HepG2 (cell line): ENCODE data around the gene SOX9. TPM values are rescaled to one million over a fixed set of nuclear protein-coding genes. Genes with fewer than 3 reads are reported as not detected.
A peak's percentile ranks its signal among the peaks of the same experiment; 100 is the strongest.

Experiments
- CEBPG ChIP-seq: IDR thresholded peaks from 2 replicates; pipeline ENCODE4 v1.6.1; 2016
- CENPX ChIP-seq: sonication (generic); formaldehyde crosslinking; IDR thresholded peaks from 2 replicates; pipeline ENCODE4 v1.9.0; 2021; ENCODE audit warnings: mild to moderate bottlenecking, missing genetic modification reagents, moderate library complexity
- EEA1 ChIP-seq: sonication (generic); formaldehyde crosslinking; IDR thresholded peaks from 2 replicates; pipeline ENCODE4 v1.5.1; 2020; ENCODE audit warnings: mild to moderate bottlenecking, missing genetic modification reagents, borderline replicate concordance
- GATA4 ChIP-seq: sonication (generic); IDR thresholded peaks from 2 replicates; pipeline ENCODE4 v1.6.1; 2016; ENCODE audit warnings: antibody characterized with exemption, low read depth, borderline replicate concordance
- GTF3A ChIP-seq: sonication (generic); formaldehyde crosslinking; conservative IDR thresholded peaks from 2 replicates; pipeline ENCODE4 v1.4.0; 2020; ENCODE audit warnings: mild to moderate bottlenecking, missing genetic modification reagents
- RFXAP ChIP-seq: sonication (generic); formaldehyde crosslinking; IDR thresholded peaks from 2 replicates; pipeline ENCODE4 v1.4.0; 2020; ENCODE audit warnings: missing genetic modification reagents, borderline replicate concordance
- SIN3A ChIP-seq: IDR thresholded peaks from 2 replicates; pipeline ENCODE4 v1.6.1; 2011; ENCODE audit warnings: low read depth, mild to moderate bottlenecking, control low read depth, low read length, borderline replicate concordance
- SRSF1 ChIP-seq: fragments of 200-400 bp; formaldehyde crosslinking; optimal IDR thresholded peaks from 2 replicates; pipeline ENCODE3; 2017; ENCODE audit warnings: mild to moderate bottlenecking, low read depth, low read length, moderate library complexity
- ZBTB8A ChIP-seq: sonication (generic); formaldehyde crosslinking; IDR thresholded peaks from 2 replicates; pipeline ENCODE4 v1.4.0; 2020; ENCODE audit warnings: mild to moderate bottlenecking, low read depth, missing genetic modification reagents, borderline replicate concordance
- ZFP36 ChIP-seq: fragments of 150-350 bp; IDR thresholded peaks from 2 replicates; pipeline ENCODE4 v1.6.1; 2018; ENCODE audit warnings: borderline replicate concordance, low read length, low read depth; ENCODE audit not compliant: partially characterized antibody
- ZFP36L2 ChIP-seq: sonication (generic); formaldehyde crosslinking; IDR thresholded peaks from 2 replicates; pipeline ENCODE4 v1.4.0; 2020; ENCODE audit warnings: missing genetic modification reagents
- ZMYM3 ChIP-seq: sonication (generic); formaldehyde crosslinking; IDR thresholded peaks from 2 replicates; pipeline ENCODE4 v1.5.1; 2020; ENCODE audit warnings: mild to moderate bottlenecking, missing genetic modification reagents
- ZNF446 ChIP-seq: sonication (generic); formaldehyde crosslinking; IDR thresholded peaks from 2 replicates; pipeline ENCODE4 v1.5.0; 2020; ENCODE audit warnings: mild to moderate bottlenecking, missing genetic modification reagents
- ZNF556 ChIP-seq: sonication (generic); formaldehyde crosslinking; IDR thresholded peaks from 2 replicates; pipeline ENCODE4 v1.4.0; 2020; ENCODE audit warnings: mild to moderate bottlenecking, missing genetic modification reagents, borderline replicate concordance
- ZNF747 ChIP-seq: sonication (generic); formaldehyde crosslinking; IDR thresholded peaks from 2 replicates; pipeline ENCODE4 v1.8.1; 2023; ENCODE audit warnings: missing genetic modification reagents, mild to moderate bottlenecking, borderline replicate concordance
- ZNF788 ChIP-seq: sonication (generic); formaldehyde crosslinking; IDR thresholded peaks from 2 replicates; pipeline ENCODE4 v1.5.0; 2020; ENCODE audit warnings: mild to moderate bottlenecking, missing genetic modification reagents, borderline replicate concordance
- ZNF841 ChIP-seq: sonication (generic); formaldehyde crosslinking; IDR thresholded peaks from 2 replicates; pipeline ENCODE4 v1.8.1; 2023; ENCODE audit warnings: missing genetic modification reagents, borderline replicate concordance
- ZNF879 ChIP-seq: sonication (generic); formaldehyde crosslinking; IDR thresholded peaks from 2 replicates; pipeline ENCODE4 v1.8.1; 2023; ENCODE audit warnings: missing genetic modification reagents
- polyA plus RNA-seq, 8 experiments: library from polyadenylated mRNA; depleted of rRNA in 3 of 8; stranded (reverse) in 7 of 8; unstranded in 1 of 8; fragments of >200 nt; fragmentation: Illumina TruSeq in 4 of 8; extraction: Trizol in 4 of 8; gene quantifications; 2 replicates each; pipeline versions ENCODE4 v1.2.1 to v1.2.3, GENCODE V29; 2011 to 2016; ENCODE audit warnings: low read depth in 4 of 8, missing spikeins in 1 of 8, mixed read lengths in 1 of 8; ENCODE audit not compliant: insufficient read depth in 1 of 8
- total RNA-seq, 5 experiments: library from RNA; depleted of rRNA; stranded (reverse); fragments of >200 nt; fragmentation: Illumina TruSeq; extraction: Trizol; gene quantifications; 2 replicates each; pipeline ENCODE4 v1.2.3, GENCODE V29; 2016; ENCODE audit warnings: low read depth in 1 of 5
- TF ChIP-seq, protein P1 (sequence below): sonication (generic); formaldehyde crosslinking; IDR thresholded peaks from 2 replicates; pipeline ENCODE4 v1.4.0; 2020; ENCODE audit warnings: missing genetic modification reagents, borderline replicate concordance
- TF ChIP-seq, protein P2 (sequence below): sonication (generic); formaldehyde crosslinking; IDR thresholded peaks from 2 replicates; pipeline ENCODE4 v1.5.1; 2020; ENCODE audit warnings: missing genetic modification reagents, mild to moderate bottlenecking, borderline replicate concordance
- TF ChIP-seq, protein P3 (sequence below): sonication (generic); formaldehyde crosslinking; IDR thresholded peaks from 2 replicates; pipeline ENCODE4 v1.5.0; 2020; ENCODE audit warnings: mild to moderate bottlenecking, missing genetic modification reagents, borderline replicate concordance

SOX9 gene
- total and polyA plus RNA-seq, 2 of the 13 experiments (the other 11 are each of a cell fraction or from before 2014, with no cell fraction given) = 16.1 to 27.6 TPM

DNA sequence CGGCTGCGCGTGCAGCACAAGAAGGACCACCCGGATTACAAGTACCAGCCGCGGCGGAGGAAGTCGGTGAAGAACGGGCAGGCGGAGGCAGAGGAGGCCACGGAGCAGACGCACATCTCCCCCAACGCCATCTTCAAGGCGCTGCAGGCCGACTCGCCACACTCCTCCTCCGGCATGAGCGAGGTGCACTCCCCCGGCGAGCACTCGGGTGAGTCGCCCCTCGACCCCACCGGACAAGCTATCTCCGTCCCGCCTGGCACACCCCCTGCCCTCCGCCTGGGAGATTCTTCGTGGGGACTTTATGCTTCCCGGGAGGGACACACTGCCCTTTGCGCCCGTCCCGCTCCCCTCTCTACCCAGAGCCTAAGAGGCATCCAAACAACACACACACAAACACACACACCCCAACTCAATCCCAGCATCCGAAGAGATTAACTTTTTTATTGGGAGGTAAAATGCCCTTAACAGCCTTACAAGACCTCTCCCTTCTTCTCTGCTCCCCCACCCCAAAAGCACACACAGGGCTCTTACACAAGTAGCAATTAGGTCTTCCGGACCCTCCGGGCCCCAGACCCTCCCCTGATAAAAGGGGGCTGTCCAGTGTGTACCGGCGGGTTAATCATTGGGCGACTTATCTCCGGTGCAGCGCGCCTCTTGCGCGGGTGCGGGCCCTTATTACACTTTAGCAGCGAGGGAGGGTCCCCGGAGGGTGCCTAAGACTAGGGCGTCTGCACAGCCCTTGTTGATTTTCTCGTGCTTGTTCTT, 2.1 kb downstream of the SOX9 start (continued):
- TF ChIP-seq, protein P1, sequence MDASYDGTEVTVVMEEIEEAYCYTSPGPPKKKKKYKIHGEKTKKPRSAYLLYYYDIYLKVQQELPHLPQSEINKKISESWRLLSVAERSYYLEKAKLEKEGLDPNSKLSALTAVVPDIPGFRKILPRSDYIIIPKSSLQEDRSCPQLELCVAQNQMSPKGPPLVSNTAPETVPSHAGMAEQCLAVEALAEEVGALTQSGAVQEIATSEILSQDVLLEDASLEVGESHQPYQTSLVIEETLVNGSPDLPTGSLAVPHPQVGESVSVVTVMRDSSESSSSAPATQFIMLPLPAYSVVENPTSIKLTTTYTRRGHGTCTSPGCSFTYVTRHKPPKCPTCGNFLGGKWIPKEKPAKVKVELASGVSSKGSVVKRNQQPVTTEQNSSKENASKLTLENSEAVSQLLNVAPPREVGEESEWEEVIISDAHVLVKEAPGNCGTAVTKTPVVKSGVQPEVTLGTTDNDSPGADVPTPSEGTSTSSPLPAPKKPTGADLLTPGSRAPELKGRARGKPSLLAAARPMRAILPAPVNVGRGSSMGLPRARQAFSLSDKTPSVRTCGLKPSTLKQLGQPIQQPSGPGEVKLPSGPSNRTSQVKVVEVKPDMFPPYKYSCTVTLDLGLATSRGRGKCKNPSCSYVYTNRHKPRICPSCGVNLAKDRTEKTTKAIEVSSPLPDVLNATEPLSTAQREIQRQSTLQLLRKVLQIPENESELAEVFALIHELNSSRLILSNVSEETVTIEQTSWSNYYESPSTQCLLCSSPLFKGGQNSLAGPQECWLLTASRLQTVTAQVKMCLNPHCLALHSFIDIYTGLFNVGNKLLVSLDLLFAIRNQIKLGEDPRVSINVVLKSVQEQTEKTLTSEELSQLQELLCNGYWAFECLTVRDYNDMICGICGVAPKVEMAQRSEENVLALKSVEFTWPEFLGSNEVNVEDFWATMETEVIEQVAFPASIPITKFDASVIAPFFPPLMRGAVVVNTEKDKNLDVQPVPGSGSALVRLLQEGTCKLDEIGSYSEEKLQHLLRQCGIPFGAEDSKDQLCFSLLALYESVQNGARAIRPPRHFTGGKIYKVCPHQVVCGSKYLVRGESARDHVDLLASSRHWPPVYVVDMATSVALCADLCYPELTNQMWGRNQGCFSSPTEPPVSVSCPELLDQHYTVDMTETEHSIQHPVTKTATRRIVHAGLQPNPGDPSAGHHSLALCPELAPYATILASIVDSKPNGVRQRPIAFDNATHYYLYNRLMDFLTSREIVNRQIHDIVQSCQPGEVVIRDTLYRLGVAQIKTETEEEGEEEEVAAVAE = no peak; the same call in 1 of the 2 replicates
- TF ChIP-seq ZBTB8A (CRISPR knock-in tag) = no peak
- TF ChIP-seq GTF3A (CRISPR knock-in tag) = 0 out of 2 replicates have a peak, but pooled peaks have one; percentile 76
- no peak; the same call in 1 of the 2 replicates for TF ChIP-seq RFXAP (CRISPR knock-in tag)
- 0 out of 2 replicates have a peak, but pooled peaks have one; percentile 42 for TF ChIP-seq ZNF879
- TF ChIP-seq, protein P2, sequence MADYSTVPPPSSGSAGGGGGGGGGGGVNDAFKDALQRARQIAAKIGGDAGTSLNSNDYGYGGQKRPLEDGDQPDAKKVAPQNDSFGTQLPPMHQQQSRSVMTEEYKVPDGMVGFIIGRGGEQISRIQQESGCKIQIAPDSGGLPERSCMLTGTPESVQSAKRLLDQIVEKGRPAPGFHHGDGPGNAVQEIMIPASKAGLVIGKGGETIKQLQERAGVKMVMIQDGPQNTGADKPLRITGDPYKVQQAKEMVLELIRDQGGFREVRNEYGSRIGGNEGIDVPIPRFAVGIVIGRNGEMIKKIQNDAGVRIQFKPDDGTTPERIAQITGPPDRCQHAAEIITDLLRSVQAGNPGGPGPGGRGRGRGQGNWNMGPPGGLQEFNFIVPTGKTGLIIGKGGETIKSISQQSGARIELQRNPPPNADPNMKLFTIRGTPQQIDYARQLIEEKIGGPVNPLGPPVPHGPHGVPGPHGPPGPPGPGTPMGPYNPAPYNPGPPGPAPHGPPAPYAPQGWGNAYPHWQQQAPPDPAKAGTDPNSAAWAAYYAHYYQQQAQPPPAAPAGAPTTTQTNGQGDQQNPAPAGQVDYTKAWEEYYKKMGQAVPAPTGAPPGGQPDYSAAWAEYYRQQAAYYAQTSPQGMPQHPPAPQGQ = 0 out of 2 replicates have a peak, but pooled peaks have one; percentile 57
- TF ChIP-seq EEA1 (CRISPR knock-in tag) = no peak
- peak; percentile 63 for TF ChIP-seq CEBPG (CRISPR knock-in tag)
- TF ChIP-seq, protein P3, sequence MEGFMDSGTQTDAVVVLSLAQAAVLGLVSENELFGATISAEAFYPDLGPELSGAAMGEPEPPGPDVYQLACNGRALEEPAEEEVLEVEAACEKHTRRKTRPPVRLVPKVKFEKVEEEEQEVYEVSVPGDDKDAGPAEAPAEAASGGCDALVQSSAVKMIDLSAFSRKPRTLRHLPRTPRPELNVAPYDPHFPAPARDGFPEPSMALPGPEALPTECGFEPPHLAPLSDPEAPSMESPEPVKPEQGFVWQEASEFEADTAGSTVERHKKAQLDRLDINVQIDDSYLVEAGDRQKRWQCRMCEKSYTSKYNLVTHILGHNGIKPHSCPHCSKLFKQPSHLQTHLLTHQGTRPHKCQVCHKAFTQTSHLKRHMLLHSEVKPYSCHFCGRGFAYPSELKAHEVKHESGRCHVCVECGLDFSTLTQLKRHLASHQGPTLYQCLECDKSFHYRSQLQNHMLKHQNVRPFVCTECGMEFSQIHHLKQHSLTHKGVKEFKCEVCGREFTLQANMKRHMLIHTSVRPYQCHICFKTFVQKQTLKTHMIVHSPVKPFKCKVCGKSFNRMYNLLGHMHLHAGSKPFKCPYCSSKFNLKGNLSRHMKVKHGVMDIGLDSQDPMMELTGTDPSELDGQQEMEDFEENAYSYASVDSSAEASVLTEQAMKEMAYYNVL (CRISPR knock-in tag) = peak; percentile 16; the same call in 1 of the 2 replicates
- TF ChIP-seq ZNF556 (CRISPR knock-in tag) = no peak; the same call in 1 of the 2 replicates
- TF ChIP-seq ZFP36L2 (CRISPR knock-in tag) = no peak
- TF ChIP-seq SIN3A = peak; percentile 63; the same call in 1 of the 2 replicates
- peak; percentile 83 for TF ChIP-seq GATA4
- no peak for TF ChIP-seq ZFP36
- no peak for TF ChIP-seq ZNF788 (CRISPR knock-in tag)
- peak; percentile 19; the same call in 1 of the 2 replicates for TF ChIP-seq ZNF747 (CRISPR knock-in tag)
- TF ChIP-seq SRSF1 = peak; percentile 71
- no peak for TF ChIP-seq CENPX (CRISPR knock-in tag)
- no peak for TF ChIP-seq ZNF446 (CRISPR knock-in tag)
- TF ChIP-seq ZNF841 = no peak
- TF ChIP-seq ZMYM3 (CRISPR knock-in tag) = peak; percentile 70; the same call in 1 of the 2 replicates
